HFFc6 (cell line): ENCODE results near the gene ZNF804B. TPM values are rescaled to one million over a fixed set of nuclear protein-coding genes. Genes with fewer than 3 reads are reported as not detected.

ENCODE experiments used
- DNase-seq: peaks from one replicate; pipeline ENCODE4 v3.0.0-alpha.2; 2018
- H3K27ac Mint-ChIP-seq: 2 replicates; pipeline ENCODE4 v1.8.0; 2020; ENCODE audit warnings: mild to moderate bottlenecking, mixed read lengths
- H3K27me3 Mint-ChIP-seq: 2 replicates; pipeline ENCODE4 v1.8.0; 2021; ENCODE audit warnings: mild to moderate bottlenecking, moderate library complexity, mixed read lengths; ENCODE audit not compliant: insufficient read depth
- H3K36me3 Mint-ChIP-seq: 2 replicates; pipeline ENCODE4 v1.8.0; 2021; ENCODE audit warnings: low read depth, mixed read lengths
- H3K4me1 Mint-ChIP-seq: 2 replicates; pipeline ENCODE4 v1.8.0; 2020; ENCODE audit warnings: low read depth, mixed read lengths
- H3K4me3 Mint-ChIP-seq: 2 replicates; pipeline ENCODE4 v1.8.0; 2020; ENCODE audit warnings: mild to moderate bottlenecking, moderate library complexity, mixed read lengths
- H3K9me3 Mint-ChIP-seq: 2 replicates; pipeline ENCODE4 v1.8.0; 2020; ENCODE audit warnings: mild to moderate bottlenecking, mixed read lengths
- CTCF ChIP-seq: fragments of 200-600 bp; sonication (generic); IDR thresholded peaks from 2 replicates; pipeline ENCODE4 v1.5.0; 2021; ENCODE audit warnings: antibody characterized with exemption, mild to moderate bottlenecking
- total RNA-seq, 6 experiments: library from RNA; stranded (reverse); fragmentation: NEBNext Ultra II Directional; extraction: Animal tissue kit (Norgen Biotek cat#: 25700); gene quantifications; 2 replicates in 1 of 6; 3 replicates in 5 of 6; pipeline ENCODE4 v1.2.3, GENCODE V29; 2021

ZNF804B gene
- total RNA-seq, 6 experiments from 2014 or later = not detected

GRCh38 chr7:89023877-89024276, 264.4 kb downstream of the ZNF804B start:
- Mint-ChIP-seq H3K4me3 (no peak overlapping the region), H3K4me1 (no peaks in the 10 kb centered on the region), H3K36me3 (no peaks in the 10 kb centered on the region), H3K27me3 (no peaks in the 10 kb centered on the region), H3K9me3 (peaks cover 32% of the 10 kb centered on the region), H3K27ac (no peak overlapping the region)
- no peak for TF ChIP-seq CTCF
- DNase-seq = no peak

- TF ChIP-seq CTCF = no peak
- no peak overlapping the region for H3K27ac Mint-ChIP-seq
- no peak for DNase-seq
- no peaks in the 10 kb centered on the region for H3K36me3 Mint-ChIP-seq
- no peak overlapping the region for H3K4me3 Mint-ChIP-seq
- no peaks in the 10 kb centered on the region for H3K27me3 Mint-ChIP-seq
- H3K4me1 Mint-ChIP-seq = no peaks in the 10 kb centered on the region
- peaks cover 15% of the 10 kb centered on the region for H3K9me3 Mint-ChIP-seq
These were observed 268.3 kb downstream of the ZNF804B start for GRCh38 chr7:89027781-89028180.

- H3K36me3 Mint-ChIP-seq = no peaks in the 10 kb centered on the region
- H3K27ac Mint-ChIP-seq = no peak overlapping the region
- no peak overlapping the region for H3K4me3 Mint-ChIP-seq
- no peaks in the 10 kb centered on the region for H3K27me3 Mint-ChIP-seq
- no peak for DNase-seq
- no peak for TF ChIP-seq CTCF
- peaks cover 15% of the 10 kb centered on the region for H3K9me3 Mint-ChIP-seq
- H3K4me1 Mint-ChIP-seq = no peaks in the 10 kb centered on the region
These were observed 268.8 kb downstream of the ZNF804B start for GRCh38 chr7:89028319-89028718.

- no peaks in the 10 kb centered on the region for H3K27me3 Mint-ChIP-seq
- H3K4me1 Mint-ChIP-seq = no peaks in the 10 kb centered on the region
- no peak overlapping the region for H3K27ac Mint-ChIP-seq
- no peaks in the 10 kb centered on the region for H3K36me3 Mint-ChIP-seq
- H3K9me3 Mint-ChIP-seq = peaks cover 15% of the 10 kb centered on the region
- H3K4me3 Mint-ChIP-seq = no peak overlapping the region
- TF ChIP-seq CTCF = no peak
- no peak for DNase-seq
These were observed 270.4 kb downstream of the ZNF804B start for GRCh38 chr7:89029864-89030263.

GRCh38 chr7:89041240-89041639, 281.7 kb downstream of the ZNF804B start:
- Mint-ChIP-seq H3K4me1 (no peaks in the 10 kb centered on the region), H3K36me3 (no peaks in the 10 kb centered on the region), H3K27ac (no peak overlapping the region), H3K9me3 (peaks cover 37% of the 10 kb centered on the region), H3K4me3 (no peak overlapping the region), H3K27me3 (no peaks in the 10 kb centered on the region)
- TF ChIP-seq CTCF = no peak
- no peak for DNase-seq

GRCh38 chr7:89042940-89043339, 283.4 kb downstream of the ZNF804B start:
- H3K4me1 Mint-ChIP-seq = no peaks in the 10 kb centered on the region
- H3K4me3 Mint-ChIP-seq = no peak overlapping the region
- H3K27ac Mint-ChIP-seq = no peak overlapping the region
- no peak for DNase-seq
- peaks cover 40% of the 10 kb centered on the region for H3K9me3 Mint-ChIP-seq
- no peaks in the 10 kb centered on the region for H3K27me3 Mint-ChIP-seq
- H3K36me3 Mint-ChIP-seq = no peaks in the 10 kb centered on the region
- no peak for TF ChIP-seq CTCF
